ENCODE results near the gene DEGS2. TPM values are rescaled to one million over a fixed set of nuclear protein-coding genes. Genes with fewer than 3 reads are reported as not detected.

Gene DEGS2
- total and polyA plus RNA-seq, 2 of the 13 experiments (the other 11 are each of a cell fraction or from before 2014, with no cell fraction given), result 0.09 TPM

- no peak for TF ChIP-seq POGK (CRISPR knock-in tag; conservative IDR thresholded peaks at IDR 0.05)
- TF ChIP-seq TP53 (CRISPR knock-in tag; conservative IDR thresholded peaks at IDR 0.05), result no peak
- no peak for TF ChIP-seq ZXDC (CRISPR knock-in tag; IDR thresholded peaks at IDR 0.05)
Measured at GRCh38 chr14:100131181-100131580, 28.3 kb downstream of the DEGS2 start (continued).

GRCh38 chr14:100130521-100130920, 28.9 kb downstream of the DEGS2 start:
- H3K27me3 ChIP-seq (ENCODE audit: control insufficient read depth in 1 of 2, insufficient read depth in 2 of 2, low read length in 2 of 2), result no peaks in the 10 kb centered on the region
- H3K4me2 ChIP-seq (ENCODE audit: low read depth, low read length), result no peak overlapping the region
- no peak overlapping the region for H3K4me3 ChIP-seq (replicated peaks in 1 of 3; ENCODE audit: insufficient read depth in 1 of 3, low read depth in 2 of 3, low read length in 3 of 3)
- peaks cover 31% of the 10 kb centered on the region for H3K4me1 ChIP-seq (ENCODE audit: insufficient read depth, low read length)
- FAIRE-seq (no peak), ATAC-seq (no peak), DNase-seq (ENCODE audit: low spot score) (no peak)
- H4K20me1 ChIP-seq (ENCODE audit: insufficient read depth, low read length), result no peaks in the 10 kb centered on the region
- POLR2A ChIA-PET, result no interaction called here
- no peaks in the 10 kb centered on the region for H3K9me3 ChIP-seq (ENCODE audit: low read length)
- in situ Hi-C loops (cut with HindIII; ENCODE audit: extremely low pct_ligation_motif_present, low pct_unique_long_range_greater_than_20kb) (no loop called here), intact Hi-C loops (cut with micrococcal nuclease; ENCODE audit: unreplicated experiment) (no loop called here)
- H3K9ac ChIP-seq (ENCODE audit: insufficient read depth, low read depth, low read length), result no peak overlapping the region
- no peaks in the 10 kb centered on the region for H3K79me2 ChIP-seq (ENCODE audit: insufficient read depth, low read length)
- no TSS peak for BruUV-seq (replicated peaks)
- peaks cover 7 to 10% of the 10 kb centered on the region in 2 experiments; a peak in 4 of 5 replicates for H3K36me3 ChIP-seq (replicated peaks in 1 of 2; ENCODE audit: control insufficient read depth in 1 of 2, insufficient read depth in 2 of 2, low read length in 2 of 2)
- no peak overlapping the region for H2AFZ ChIP-seq (ENCODE audit: low read length)
- TF ChIP-seq HDAC6 (IDR thresholded peaks at IDR 0.05; ENCODE audit: low read depth, low read length) (no peak), ZNF674 (CRISPR knock-in tag; IDR thresholded peaks at IDR 0.05; ENCODE audit: low read depth) (no peak), ZBTB37 (CRISPR knock-in tag; IDR thresholded peaks at IDR 0.05) (no peak), TCF12 (IDR thresholded peaks at IDR 0.05) (no peak), TCF12 (CRISPR knock-in tag; IDR thresholded peaks at IDR 0.05) (no peak), ZNF124 (CRISPR knock-in tag; IDR thresholded peaks at IDR 0.05) (no peak), TCF7L2 (IDR thresholded peaks at IDR 0.05; ENCODE audit: low read depth, low read length) (no peak), MBD4 (IDR thresholded peaks at IDR 0.05; ENCODE audit: borderline replicate concordance, low read length) (no peak), CHD4 (IDR thresholded peaks at IDR 0.05; ENCODE audit: borderline replicate concordance, low read length) (no peak), NFYB (CRISPR knock-in tag; IDR thresholded peaks at IDR 0.05) (no peak)
- CTCF ChIA-PET (ENCODE audit: low intra/inter-chr PET ratio, low total read pairs), result no interaction called here
- H3K27ac ChIP-seq (ENCODE audit: extremely low read length, insufficient read depth, low read length), result no peak overlapping the region
- WGBS (ENCODE audit: low lambda C conversion rate), result 94% methylated on average over 10 of the region's 11 CpGs

Measured in HepG2 (cell line).